GM20000 (cell line): ENCODE data around the gene TLK2.
"Not testable (repeated sequence)": the region's sequence is repeated elsewhere in the genome, so short reads cannot be mapped to it uniquely, and the experiment has no call there.

Source experiments
- DNase-seq: peaks from one replicate; pipeline ENCODE4 v3.0.0; 2012; ENCODE audit warnings: low spot score
- CTCF ChIP-seq: IDR thresholded peaks from 2 replicates; pipeline ENCODE4 v1.5.1; 2012; ENCODE audit warnings: mild to moderate bottlenecking, control low read depth; ENCODE audit errors: extremely low read depth, missing control alignments

The TLK2 gene

GRCh38 chr17:62599964-62600657 lies 121.5 kb downstream of the TLK2 start:
- TF ChIP-seq CTCF, result no peak
- DNase-seq, result no peak

- no peak for DNase-seq
- no peak for TF ChIP-seq CTCF
These were observed 122.2 kb downstream of the TLK2 start for GRCh38 chr17:62600805-62601204.

- no peak for DNase-seq
- no peak for TF ChIP-seq CTCF
These were observed 122.8 kb downstream of the TLK2 start for GRCh38 chr17:62601471-62601870.

- DNase-seq, result not testable (repeated sequence)
These were observed 125.2 kb downstream of the TLK2 start for GRCh38 chr17:62603783-62604182.

- no peak for DNase-seq
- TF ChIP-seq CTCF, result no peak
These were observed 127.0 kb downstream of the TLK2 start for GRCh38 chr17:62605588-62605987.

GRCh38 chr17:62611292-62611691 lies 132.7 kb downstream of the TLK2 start:
- no peak for TF ChIP-seq CTCF
- no peak for DNase-seq

- TF ChIP-seq CTCF, result no peak
- DNase-seq, result no peak
These were observed 133.1 kb downstream of the TLK2 start for GRCh38 chr17:62611728-62612127.

- not testable (repeated sequence) for DNase-seq
These were observed 133.7 kb downstream of the TLK2 start for GRCh38 chr17:62612289-62612688.

GRCh38 chr17:62613095-62613494 lies 134.5 kb downstream of the TLK2 start:
- not testable (repeated sequence) for DNase-seq
